Stimulated activated naive CD8-positive, alpha-beta T cell treated with anti-CD3 and anti-CD28 coated beads, Interleukin-15, amount 100 ng/mL, for 72 hours (primary cell): ENCODE measurements around the gene MAJIN.

ENCODE experiments used
- ATAC-seq: fragments of 150-1000 bp; cut with Tn5 transposase; 2 replicates; pipeline ENCODE4 v1.10.0; 2021; ENCODE audit warnings: mild to moderate bottlenecking, moderate library complexity
- DNase-seq, 2 donors: peaks; one replicate each; pipeline ENCODE4 v3.0.0; 2021 to 2022
- H3K27ac Mint-ChIP-seq, 2 donors: one replicate each; pipeline ENCODE4 v1.8.0; 2022; ENCODE audit warnings: mild to moderate bottlenecking in 2 of 2, mixed read lengths in 2 of 2, moderate library complexity in 2 of 2
- H3K27me3 Mint-ChIP-seq: one replicate; pipeline ENCODE4 v1.8.0; 2022; ENCODE audit warnings: mixed read lengths
- H3K4me1 Mint-ChIP-seq: one replicate; pipeline ENCODE4 v1.8.0; 2022; ENCODE audit warnings: mild to moderate bottlenecking, mixed read lengths
- H3K4me3 Mint-ChIP-seq, 2 donors: one replicate each; pipeline ENCODE4 v1.8.0; 2022; ENCODE audit warnings: mild to moderate bottlenecking in 2 of 2, mixed read lengths in 2 of 2, moderate library complexity in 1 of 2
- H3K9me3 Mint-ChIP-seq, 2 donors: one replicate each; pipeline ENCODE4 v1.8.0; 2022; ENCODE audit warnings: mixed read lengths in 2 of 2

Gene MAJIN

GRCh38 chr11:64913171-64913727 is 58.7 kb downstream of the MAJIN start:
- H3K9me3 Mint-ChIP-seq: no peaks in the 10 kb centered on the region
- no peak for ATAC-seq
- no peaks in the 10 kb centered on the region for H3K27me3 Mint-ChIP-seq
- H3K4me3 Mint-ChIP-seq: no peak overlapping the region
- H3K4me1 Mint-ChIP-seq: peaks cover 35% of the 10 kb centered on the region
- DNase-seq: no peak
- no peak overlapping the region for H3K27ac Mint-ChIP-seq

- no peaks in the 10 kb centered on the region for H3K9me3 Mint-ChIP-seq
- ATAC-seq: no peak
- no peak overlapping the region for H3K27ac Mint-ChIP-seq
- peaks cover 25% of the 10 kb centered on the region for H3K4me1 Mint-ChIP-seq
- no peak for DNase-seq
- no peaks in the 10 kb centered on the region for H3K27me3 Mint-ChIP-seq
- no peak overlapping the region for H3K4me3 Mint-ChIP-seq
Measured at GRCh38 chr11:64911689-64912088, 60.2 kb downstream of the MAJIN start.

- Mint-ChIP-seq H3K4me3 (no peak overlapping the region), H3K27ac (peak overlapping the region in 1 of 2 donors; percentile 63), H3K9me3 (no peaks in the 10 kb centered on the region), H3K4me1 (peaks cover 19% of the 10 kb centered on the region), H3K27me3 (no peaks in the 10 kb centered on the region)
- no peak for ATAC-seq
- no peak for DNase-seq
Measured at GRCh38 chr11:64911142-64911541, 60.8 kb downstream of the MAJIN start.

- Mint-ChIP-seq H3K4me1 (peaks cover 13% of the 10 kb centered on the region), H3K27me3 (no peaks in the 10 kb centered on the region), H3K27ac (no peak overlapping the region), H3K9me3 (no peaks in the 10 kb centered on the region), H3K4me3 (no peak overlapping the region)
- ATAC-seq (no peak), DNase-seq (no peak)
Measured at GRCh38 chr11:64910451-64911093, 61.3 kb downstream of the MAJIN start.

- Mint-ChIP-seq H3K4me3 (no peak overlapping the region), H3K27me3 (no peaks in the 10 kb centered on the region), H3K27ac (peak overlapping the region in 1 of 2 donors; percentile 53), H3K9me3 (no peaks in the 10 kb centered on the region), H3K4me1 (peaks cover 6% of the 10 kb centered on the region)
- ATAC-seq (no peak), DNase-seq (no peak)
Measured at GRCh38 chr11:64909653-64910343, 62.1 kb downstream of the MAJIN start.

GRCh38 chr11:64908766-64909165 is 63.1 kb downstream of the MAJIN start:
- ATAC-seq (no peak), DNase-seq (no peak)
- Mint-ChIP-seq H3K27ac (peak overlapping the region in 1 of 2 donors; percentile 4), H3K4me1 (no peaks in the 10 kb centered on the region), H3K27me3 (no peaks in the 10 kb centered on the region), H3K9me3 (no peaks in the 10 kb centered on the region), H3K4me3 (no peak overlapping the region)

GRCh38 chr11:64906314-64906635 is 65.6 kb downstream of the MAJIN start:
- H3K9me3 Mint-ChIP-seq: no peaks in the 10 kb centered on the region
- no peak overlapping the region for H3K27ac Mint-ChIP-seq
- ATAC-seq (no peak), DNase-seq (no peak)
- peaks cover 9% of the 10 kb centered on the region for H3K4me1 Mint-ChIP-seq
- no peak overlapping the region for H3K4me3 Mint-ChIP-seq
- H3K27me3 Mint-ChIP-seq: no peaks in the 10 kb centered on the region

GRCh38 chr11:64905516-64906313 is 66.2 kb downstream of the MAJIN start:
- H3K4me1 Mint-ChIP-seq: peaks cover 13% of the 10 kb centered on the region
- H3K4me3 Mint-ChIP-seq: no peak overlapping the region
- no peaks in the 10 kb centered on the region for H3K27me3 Mint-ChIP-seq
- H3K9me3 Mint-ChIP-seq: no peaks in the 10 kb centered on the region
- ATAC-seq (peak; percentile 24), DNase-seq (no peak)
- no peak overlapping the region for H3K27ac Mint-ChIP-seq

GRCh38 chr11:64903291-64903833 is 68.5 kb downstream of the MAJIN start:
- Mint-ChIP-seq H3K4me3 (no peak overlapping the region), H3K27ac (no peak overlapping the region), H3K4me1 (peaks cover 29% of the 10 kb centered on the region), H3K27me3 (no peaks in the 10 kb centered on the region), H3K9me3 (no peaks in the 10 kb centered on the region)
- no peak for DNase-seq
- no peak for ATAC-seq

GRCh38 chr11:64902102-64902900 is 69.6 kb downstream of the MAJIN start:
- Mint-ChIP-seq H3K4me3 (no peak overlapping the region), H3K4me1 (peaks cover 29% of the 10 kb centered on the region), H3K27ac (peak overlapping the region in 1 of 2 donors; percentile 35), H3K27me3 (no peaks in the 10 kb centered on the region), H3K9me3 (no peaks in the 10 kb centered on the region)
- ATAC-seq: no peak
- no peak for DNase-seq

GRCh38 chr11:64900774-64901173 is 71.1 kb downstream of the MAJIN start:
- Mint-ChIP-seq H3K9me3 (no peaks in the 10 kb centered on the region), H3K27ac (no peak overlapping the region), H3K4me3 (no peak overlapping the region), H3K27me3 (no peaks in the 10 kb centered on the region), H3K4me1 (peaks cover 29% of the 10 kb centered on the region)
- no peak for ATAC-seq
- DNase-seq: no peak

GRCh38 chr11:64900263-64900678 is 71.6 kb downstream of the MAJIN start:
- no peaks in the 10 kb centered on the region for H3K9me3 Mint-ChIP-seq
- peak overlapping the region; percentile 7 to 53 for H3K4me3 Mint-ChIP-seq
- H3K27ac Mint-ChIP-seq: peak overlapping the region; percentile 4 to 40

GRCh38 chr11:64898541-64898940 is 73.4 kb downstream of the MAJIN start:
- ATAC-seq: no peak
- H3K4me1 Mint-ChIP-seq: peaks cover 39% of the 10 kb centered on the region
- DNase-seq: no peak
- H3K27me3 Mint-ChIP-seq: no peaks in the 10 kb centered on the region
- no peak overlapping the region for H3K4me3 Mint-ChIP-seq
- H3K27ac Mint-ChIP-seq: no peak overlapping the region
- no peaks in the 10 kb centered on the region for H3K9me3 Mint-ChIP-seq

More at GRCh38 chr11:64900263-64900678, 71.6 kb downstream of the MAJIN start:
- DNase-seq (peak; percentile 54 to 67), ATAC-seq (peak; percentile 97)
- H3K4me1 Mint-ChIP-seq: peaks cover 29% of the 10 kb centered on the region
- no peaks in the 10 kb centered on the region for H3K27me3 Mint-ChIP-seq

GRCh38 chr11:64898076-64898445 is 73.8 kb downstream of the MAJIN start:
- no peaks in the 10 kb centered on the region for H3K27me3 Mint-ChIP-seq

More at GRCh38 chr11:64898076-64898445, 73.8 kb downstream of the MAJIN start:
- Mint-ChIP-seq H3K4me1 (peaks cover 39% of the 10 kb centered on the region), H3K27ac (peak overlapping the region in 1 of 2 donors; percentile 84), H3K9me3 (no peaks in the 10 kb centered on the region), H3K4me3 (no peak overlapping the region)
- ATAC-seq (no peak), DNase-seq (no peak)
